Sigmoid colon (tissue), 4 donors: Measurements from ENCODE around the gene ARMC2.

Source experiments
- POLR2AphosphoS5 ChIP-seq, 4 donors: sonication (generic); formaldehyde crosslinking; IDR thresholded peaks; one replicate each; pipeline ENCODE4 v1.6.1; 2017; ENCODE audit warnings: antibody characterized with exemption in 4 of 4
- TF ChIP-seq, protein P1 (sequence below), 4 experiments: fragments of 450-650 bp in 3 of 4; fragments of 200-600 bp in 1 of 4; IDR thresholded peaks; one replicate each; pipeline ENCODE4 v1.5.1; 2016 to 2019; ENCODE audit warnings: antibody characterized with exemption in 4 of 4, mild to moderate bottlenecking in 3 of 4, moderate library complexity in 2 of 4

DNA sequence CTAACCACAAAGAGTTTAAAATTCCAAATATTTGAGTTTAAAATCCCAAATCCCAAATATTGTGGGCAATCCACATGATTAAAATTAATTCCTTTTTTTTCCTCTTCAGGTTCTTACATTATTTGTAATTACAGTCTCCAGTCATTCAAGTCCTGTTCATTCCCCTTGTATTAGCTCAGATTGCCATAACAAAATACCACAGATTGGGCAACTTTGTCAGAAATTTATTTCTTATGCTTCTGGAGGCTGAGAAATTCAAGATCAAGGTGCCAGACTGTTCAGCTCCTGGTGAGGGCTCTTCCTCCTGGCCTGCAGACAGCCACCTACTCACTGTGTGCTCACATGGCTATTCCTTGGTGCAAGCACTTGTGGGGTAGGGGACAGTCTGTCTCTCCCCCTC, 105.5 kb downstream of the ARMC2 start:
- TF ChIP-seq, protein P1, sequence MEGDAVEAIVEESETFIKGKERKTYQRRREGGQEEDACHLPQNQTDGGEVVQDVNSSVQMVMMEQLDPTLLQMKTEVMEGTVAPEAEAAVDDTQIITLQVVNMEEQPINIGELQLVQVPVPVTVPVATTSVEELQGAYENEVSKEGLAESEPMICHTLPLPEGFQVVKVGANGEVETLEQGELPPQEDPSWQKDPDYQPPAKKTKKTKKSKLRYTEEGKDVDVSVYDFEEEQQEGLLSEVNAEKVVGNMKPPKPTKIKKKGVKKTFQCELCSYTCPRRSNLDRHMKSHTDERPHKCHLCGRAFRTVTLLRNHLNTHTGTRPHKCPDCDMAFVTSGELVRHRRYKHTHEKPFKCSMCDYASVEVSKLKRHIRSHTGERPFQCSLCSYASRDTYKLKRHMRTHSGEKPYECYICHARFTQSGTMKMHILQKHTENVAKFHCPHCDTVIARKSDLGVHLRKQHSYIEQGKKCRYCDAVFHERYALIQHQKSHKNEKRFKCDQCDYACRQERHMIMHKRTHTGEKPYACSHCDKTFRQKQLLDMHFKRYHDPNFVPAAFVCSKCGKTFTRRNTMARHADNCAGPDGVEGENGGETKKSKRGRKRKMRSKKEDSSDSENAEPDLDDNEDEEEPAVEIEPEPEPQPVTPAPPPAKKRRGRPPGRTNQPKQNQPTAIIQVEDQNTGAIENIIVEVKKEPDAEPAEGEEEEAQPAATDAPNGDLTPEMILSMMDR (IDR thresholded peaks at IDR 0.05): no peak
- TF ChIP-seq POLR2AphosphoS5 (IDR thresholded peaks at IDR 0.05): no peak
